Esophagus muscularis mucosa (tissue), 3 donors: ENCODE results near the gene INSR.

Experiments used
- POLR2A ChIP-seq: fragments of 450-650 bp; IDR thresholded peaks from one replicate; pipeline ENCODE4 v1.6.1; 2017; ENCODE audit warnings: antibody characterized with exemption, moderate library complexity, mild to moderate bottlenecking, low read depth
- TF ChIP-seq, protein P1 (sequence below), 3 experiments: fragments of 200-600 bp in 2 of 3; fragments of 450-650 bp in 1 of 3; sonication (generic) in 2 of 3; IDR thresholded peaks; one replicate each; pipeline ENCODE4 v1.5.1; 2017 to 2019; ENCODE audit warnings: antibody characterized with exemption in 3 of 3, mild to moderate bottlenecking in 2 of 3, moderate library complexity in 1 of 3

DNA sequence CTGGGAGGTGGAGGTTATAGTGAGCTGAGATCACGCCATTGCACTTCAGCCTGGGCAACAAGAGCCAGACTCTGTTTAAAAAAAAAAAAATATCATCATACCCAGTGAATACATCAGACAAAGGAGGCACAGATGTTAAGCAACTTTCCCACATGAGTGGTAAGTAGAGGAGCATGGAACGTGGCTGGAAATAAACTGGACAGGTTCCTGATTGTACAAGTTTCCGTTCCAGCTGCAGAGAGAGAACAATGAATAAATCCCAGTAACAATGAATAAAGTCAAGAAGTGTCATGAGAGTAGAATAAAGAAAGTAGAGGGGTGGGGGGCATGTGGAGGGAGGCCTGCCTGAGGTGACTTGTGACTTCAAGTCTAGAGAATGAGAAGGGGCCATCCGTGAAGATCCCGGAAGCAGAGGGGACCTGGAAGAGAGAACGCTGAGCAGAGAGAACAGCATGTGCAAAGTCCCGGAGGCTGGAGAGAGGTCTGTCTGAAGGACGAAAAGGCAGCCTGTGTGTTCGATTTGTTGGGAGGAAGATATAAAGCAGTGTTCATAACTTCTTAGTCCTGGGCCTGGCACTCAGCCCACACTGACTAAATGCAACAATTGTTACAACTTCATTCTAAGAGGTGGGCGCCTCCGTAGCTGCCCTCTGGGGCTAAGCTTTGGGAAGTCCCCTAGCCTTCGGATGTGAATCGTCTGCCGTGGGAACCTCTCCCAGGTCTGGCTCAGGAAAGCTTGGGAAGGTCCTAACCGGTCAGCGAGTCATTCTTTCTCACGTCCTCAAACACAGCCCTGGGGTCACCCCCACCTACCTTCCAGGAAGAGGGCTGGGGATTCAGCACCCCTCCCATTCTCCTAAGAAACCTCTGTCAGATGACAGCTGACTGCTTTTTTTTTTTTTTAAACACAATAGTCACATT lies 39.2 kb upstream of the INSR start:
- TF ChIP-seq, protein P1, sequence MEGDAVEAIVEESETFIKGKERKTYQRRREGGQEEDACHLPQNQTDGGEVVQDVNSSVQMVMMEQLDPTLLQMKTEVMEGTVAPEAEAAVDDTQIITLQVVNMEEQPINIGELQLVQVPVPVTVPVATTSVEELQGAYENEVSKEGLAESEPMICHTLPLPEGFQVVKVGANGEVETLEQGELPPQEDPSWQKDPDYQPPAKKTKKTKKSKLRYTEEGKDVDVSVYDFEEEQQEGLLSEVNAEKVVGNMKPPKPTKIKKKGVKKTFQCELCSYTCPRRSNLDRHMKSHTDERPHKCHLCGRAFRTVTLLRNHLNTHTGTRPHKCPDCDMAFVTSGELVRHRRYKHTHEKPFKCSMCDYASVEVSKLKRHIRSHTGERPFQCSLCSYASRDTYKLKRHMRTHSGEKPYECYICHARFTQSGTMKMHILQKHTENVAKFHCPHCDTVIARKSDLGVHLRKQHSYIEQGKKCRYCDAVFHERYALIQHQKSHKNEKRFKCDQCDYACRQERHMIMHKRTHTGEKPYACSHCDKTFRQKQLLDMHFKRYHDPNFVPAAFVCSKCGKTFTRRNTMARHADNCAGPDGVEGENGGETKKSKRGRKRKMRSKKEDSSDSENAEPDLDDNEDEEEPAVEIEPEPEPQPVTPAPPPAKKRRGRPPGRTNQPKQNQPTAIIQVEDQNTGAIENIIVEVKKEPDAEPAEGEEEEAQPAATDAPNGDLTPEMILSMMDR (IDR thresholded peaks at IDR 0.05) = no peak
- no peak for TF ChIP-seq POLR2A
